ENCODE data around the gene RBPJL. TPM values are rescaled to one million over a fixed set of nuclear protein-coding genes. Genes with fewer than 3 reads are reported as not detected.

The RBPJL gene
- total RNA-seq, 1 experiment from 2014 or later, result not detected

DNA sequence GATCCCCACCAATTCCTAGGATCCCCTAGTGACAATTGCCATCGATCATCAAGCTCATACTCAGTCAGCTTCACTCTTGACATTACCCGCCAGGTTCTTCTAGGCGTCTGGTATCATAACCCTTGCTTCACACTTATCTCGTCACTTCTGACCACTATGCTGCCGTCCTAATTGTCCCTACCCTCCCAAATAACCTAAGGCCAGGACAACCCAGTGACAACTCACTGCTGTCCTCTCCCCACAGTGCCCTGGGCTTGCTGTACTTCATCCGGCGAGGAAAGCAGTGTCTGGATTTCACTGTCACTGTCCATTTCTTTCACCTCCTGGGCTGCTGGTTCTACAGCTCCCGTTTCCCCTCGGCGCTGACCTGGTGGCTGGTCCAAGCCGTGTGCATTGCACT is 60.0 kb downstream of the RBPJL start:
- CTCF ChIA-PET, result no interaction called here
- no TSS peak for BruUV-seq (replicated peaks)
- peaks cover 11% of the 10 kb centered on the region for H3K4me1 ChIP-seq (ENCODE audit: insufficient read depth, low read length, poor library complexity, severe bottlenecking)
- H3K27ac ChIP-seq (ENCODE audit: low read depth, low read length, poor library complexity, severe bottlenecking), result no peak overlapping the region
- POLR2A ChIA-PET (ENCODE audit: low non-redundant PET), result no interaction called here
- peaks cover 17% of the 10 kb centered on the region for H3K36me3 ChIP-seq (ENCODE audit: insufficient read depth, low read length, poor library complexity, severe bottlenecking)
- no peak for DNase-seq (ENCODE audit: low spot score)
- H3K27me3 ChIP-seq (replicated peaks; ENCODE audit: insufficient read depth, low read depth, low read length, poor library complexity), result no peaks in the 10 kb centered on the region
- no peak for TF ChIP-seq EZH2 (IDR thresholded peaks at IDR 0.05; ENCODE audit: borderline replicate concordance, low read depth, low read length, poor library complexity, severe bottlenecking)
- TF ChIP-seq, protein P1, sequence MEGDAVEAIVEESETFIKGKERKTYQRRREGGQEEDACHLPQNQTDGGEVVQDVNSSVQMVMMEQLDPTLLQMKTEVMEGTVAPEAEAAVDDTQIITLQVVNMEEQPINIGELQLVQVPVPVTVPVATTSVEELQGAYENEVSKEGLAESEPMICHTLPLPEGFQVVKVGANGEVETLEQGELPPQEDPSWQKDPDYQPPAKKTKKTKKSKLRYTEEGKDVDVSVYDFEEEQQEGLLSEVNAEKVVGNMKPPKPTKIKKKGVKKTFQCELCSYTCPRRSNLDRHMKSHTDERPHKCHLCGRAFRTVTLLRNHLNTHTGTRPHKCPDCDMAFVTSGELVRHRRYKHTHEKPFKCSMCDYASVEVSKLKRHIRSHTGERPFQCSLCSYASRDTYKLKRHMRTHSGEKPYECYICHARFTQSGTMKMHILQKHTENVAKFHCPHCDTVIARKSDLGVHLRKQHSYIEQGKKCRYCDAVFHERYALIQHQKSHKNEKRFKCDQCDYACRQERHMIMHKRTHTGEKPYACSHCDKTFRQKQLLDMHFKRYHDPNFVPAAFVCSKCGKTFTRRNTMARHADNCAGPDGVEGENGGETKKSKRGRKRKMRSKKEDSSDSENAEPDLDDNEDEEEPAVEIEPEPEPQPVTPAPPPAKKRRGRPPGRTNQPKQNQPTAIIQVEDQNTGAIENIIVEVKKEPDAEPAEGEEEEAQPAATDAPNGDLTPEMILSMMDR (conservative IDR thresholded peaks at IDR 0.05; ENCODE audit: low read depth, low read length), result no peak
- intact Hi-C loops (cut with micrococcal nuclease; ENCODE audit: unreplicated experiment), result no loop called here
- no peaks in the 10 kb centered on the region for H3K9me3 ChIP-seq (ENCODE audit: low read depth, low read length, poor library complexity, severe bottlenecking)
- H3K4me3 ChIP-seq (ENCODE audit: low read depth, low read length, poor library complexity, severe bottlenecking), result no peak overlapping the region

DNA sequence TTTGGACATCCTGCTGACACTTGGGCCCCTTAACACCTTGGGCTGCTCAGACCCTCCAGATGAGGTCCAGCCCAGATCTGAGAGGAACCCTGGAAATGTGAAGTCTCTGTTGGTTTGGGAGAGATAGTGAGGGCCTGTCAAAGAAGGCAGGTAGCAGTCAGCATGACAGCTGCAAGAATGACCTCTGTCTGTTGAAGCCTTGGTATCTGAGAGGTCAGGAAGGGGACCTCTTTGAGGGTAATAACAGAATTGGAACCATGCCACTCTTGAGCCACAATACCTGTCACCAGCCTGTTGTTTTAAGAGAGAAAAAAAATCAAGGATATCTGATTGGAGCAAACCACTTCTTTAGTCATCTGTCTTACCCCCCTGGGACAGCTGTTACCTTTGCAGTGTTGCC is 60.5 kb downstream of the RBPJL start:
- intact Hi-C loops (cut with micrococcal nuclease; ENCODE audit: unreplicated experiment), result no loop called here
- Histone ChIP-seq H3K36me3 (ENCODE audit: insufficient read depth, low read length, poor library complexity, severe bottlenecking) (peaks cover 17% of the 10 kb centered on the region), H3K4me1 (ENCODE audit: insufficient read depth, low read length, poor library complexity, severe bottlenecking) (peaks cover 11% of the 10 kb centered on the region), H3K27ac (ENCODE audit: low read depth, low read length, poor library complexity, severe bottlenecking) (no peak overlapping the region), H3K9me3 (ENCODE audit: low read depth, low read length, poor library complexity, severe bottlenecking) (no peaks in the 10 kb centered on the region), H3K27me3 (replicated peaks; ENCODE audit: insufficient read depth, low read depth, low read length, poor library complexity) (no peaks in the 10 kb centered on the region), H3K4me3 (ENCODE audit: low read depth, low read length, poor library complexity, severe bottlenecking) (no peak overlapping the region)
- TF ChIP-seq EZH2 (IDR thresholded peaks at IDR 0.05; ENCODE audit: borderline replicate concordance, low read depth, low read length, poor library complexity, severe bottlenecking), result no peak
- TF ChIP-seq, protein P1 (conservative IDR thresholded peaks at IDR 0.05; ENCODE audit: low read depth, low read length), result no peak
- no peak for DNase-seq (ENCODE audit: low spot score)
- POLR2A ChIA-PET (ENCODE audit: low non-redundant PET), result no interaction called here
- BruUV-seq (replicated peaks), result no TSS peak
- CTCF ChIA-PET, result no interaction called here

Other genes starting within 250 kb of the RBPJL start
- not detected in 2 replicates for gene KCNS1, start 205.7 kb upstream of the RBPJL start, total RNA-seq (2021)
- gene WFDC5, start 191.7 kb upstream of the RBPJL start, total RNA-seq (2021), result not detected in 2 replicates
- not detected in 2 replicates for gene WFDC12, start 182.4 kb upstream of the RBPJL start, total RNA-seq (2021)
- gene PI3, start 131.9 kb upstream of the RBPJL start, total RNA-seq (2021), result not detected in 2 replicates
- gene SEMG1, start 99.8 kb upstream of the RBPJL start, total RNA-seq (2021), result 2.1 and 5.5 TPM in 2 replicates
- not detected in 2 replicates for gene SEMG2, start 85.5 kb upstream of the RBPJL start, total RNA-seq (2021)
- not detected in 2 replicates for gene SLPI, start 52.3 kb upstream of the RBPJL start, total RNA-seq (2021)
- 0.28 and 0.31 TPM in 2 replicates for gene MATN4, start 1.5 kb downstream of the RBPJL start, total RNA-seq (2021)
- 14.8 and 16.3 TPM in 2 replicates for gene SDC4, start 41.6 kb downstream of the RBPJL start, total RNA-seq (2021)
- gene SYS1, start 56.3 kb downstream of the RBPJL start, total RNA-seq (2021), result 20.0 and 22.8 TPM in 2 replicates
- 0.69 TPM in 1 of 2 replicates, not detected in the other for gene TP53TG5, start 71.5 kb downstream of the RBPJL start, total RNA-seq (2021)
- 36.4 and 38.6 TPM in 2 replicates for gene DBNDD2, start 101.4 kb downstream of the RBPJL start, total RNA-seq (2021)
- gene PIGT, start 109.3 kb downstream of the RBPJL start, total RNA-seq (2021), result 97.2 and 97.3 TPM in 2 replicates
- not detected in 2 replicates for gene WFDC2, start 162.9 kb downstream of the RBPJL start, total RNA-seq (2021)
- not detected in 2 replicates for gene SPINT3, start 208.8 kb downstream of the RBPJL start, total RNA-seq (2021)
- not detected in 2 replicates for gene WFDC6, start 232.6 kb downstream of the RBPJL start, total RNA-seq (2021)
- gene EPPIN, start 240.6 kb downstream of the RBPJL start, total RNA-seq (2021), result not detected in 2 replicates

Data from A673 (cell line).